ENCODE data around the gene ACYP2.

ACYP2 gene

DNA sequence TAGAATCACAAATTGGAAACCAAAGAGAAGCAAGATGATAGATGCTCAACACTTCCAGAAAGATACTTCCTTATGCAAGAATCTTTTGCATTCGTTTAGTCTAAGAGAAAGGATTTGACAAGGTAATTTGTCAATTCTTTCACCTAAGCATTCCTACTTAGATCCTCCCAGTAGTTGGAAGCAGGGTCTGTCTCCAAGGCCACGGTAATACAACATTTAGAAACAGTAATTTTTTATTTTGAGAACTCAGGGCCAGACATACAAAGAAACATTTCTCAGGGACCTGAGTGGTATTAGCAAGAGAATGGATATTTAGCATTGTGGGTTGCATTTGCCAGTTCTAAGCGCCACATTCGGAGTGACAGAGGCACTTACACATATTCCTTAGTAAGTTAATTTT lies 68.6 kb downstream of the ACYP2 start:
- in situ Hi-C loops (cut with HindIII; ENCODE audit: low pct_ligation_motif_present, low sequenced_read_pairs), result no loop called here
- no peak overlapping the region for H3K4me3 ChIP-seq (ENCODE audit: low read depth, low read length)

DNA sequence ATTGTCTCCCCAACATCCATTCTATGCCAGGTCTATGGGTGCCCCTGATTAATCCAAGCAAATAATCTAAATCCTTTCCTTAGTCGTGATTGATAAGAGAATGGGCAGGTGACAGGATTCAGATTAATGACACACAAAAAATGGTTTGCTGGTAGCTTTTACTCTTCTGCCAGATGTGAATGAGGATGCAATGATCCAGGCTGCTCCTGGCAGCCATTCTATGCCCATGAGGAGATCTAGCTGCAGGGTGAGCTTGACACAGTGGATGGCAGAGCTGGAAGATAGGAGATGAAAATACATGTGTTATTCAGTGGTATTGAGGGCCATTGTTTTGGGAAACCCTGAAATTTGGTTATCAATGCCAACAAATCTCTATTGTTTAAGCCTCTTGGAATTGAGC lies 69.7 kb downstream of the ACYP2 start:
- no peak overlapping the region for H3K4me3 ChIP-seq (ENCODE audit: low read depth, low read length)
- DNase-seq, result no peak
- no peak overlapping the region for H3K27ac ChIP-seq
- in situ Hi-C loops (cut with HindIII; ENCODE audit: low pct_ligation_motif_present, low sequenced_read_pairs), result no loop called here
- TF ChIP-seq, protein P1, sequence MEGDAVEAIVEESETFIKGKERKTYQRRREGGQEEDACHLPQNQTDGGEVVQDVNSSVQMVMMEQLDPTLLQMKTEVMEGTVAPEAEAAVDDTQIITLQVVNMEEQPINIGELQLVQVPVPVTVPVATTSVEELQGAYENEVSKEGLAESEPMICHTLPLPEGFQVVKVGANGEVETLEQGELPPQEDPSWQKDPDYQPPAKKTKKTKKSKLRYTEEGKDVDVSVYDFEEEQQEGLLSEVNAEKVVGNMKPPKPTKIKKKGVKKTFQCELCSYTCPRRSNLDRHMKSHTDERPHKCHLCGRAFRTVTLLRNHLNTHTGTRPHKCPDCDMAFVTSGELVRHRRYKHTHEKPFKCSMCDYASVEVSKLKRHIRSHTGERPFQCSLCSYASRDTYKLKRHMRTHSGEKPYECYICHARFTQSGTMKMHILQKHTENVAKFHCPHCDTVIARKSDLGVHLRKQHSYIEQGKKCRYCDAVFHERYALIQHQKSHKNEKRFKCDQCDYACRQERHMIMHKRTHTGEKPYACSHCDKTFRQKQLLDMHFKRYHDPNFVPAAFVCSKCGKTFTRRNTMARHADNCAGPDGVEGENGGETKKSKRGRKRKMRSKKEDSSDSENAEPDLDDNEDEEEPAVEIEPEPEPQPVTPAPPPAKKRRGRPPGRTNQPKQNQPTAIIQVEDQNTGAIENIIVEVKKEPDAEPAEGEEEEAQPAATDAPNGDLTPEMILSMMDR (IDR thresholded peaks at IDR 0.05; ENCODE audit: low read depth, low read length, missing control alignments), result no peak
- no peaks in the 10 kb centered on the region for H3K27me3 ChIP-seq (replicated peaks)
- no peaks in the 10 kb centered on the region for H3K36me3 ChIP-seq (replicated peaks)

More for the DNA sequence above, 68.6 kb downstream of the ACYP2 start:
- H3K27me3 ChIP-seq (replicated peaks), result no peaks in the 10 kb centered on the region
- TF ChIP-seq, protein P1 (IDR thresholded peaks at IDR 0.05; ENCODE audit: low read depth, low read length, missing control alignments), result no peak
- H3K27ac ChIP-seq, result no peak overlapping the region
- H3K36me3 ChIP-seq (replicated peaks), result no peaks in the 10 kb centered on the region
- no peak for DNase-seq

DNA sequence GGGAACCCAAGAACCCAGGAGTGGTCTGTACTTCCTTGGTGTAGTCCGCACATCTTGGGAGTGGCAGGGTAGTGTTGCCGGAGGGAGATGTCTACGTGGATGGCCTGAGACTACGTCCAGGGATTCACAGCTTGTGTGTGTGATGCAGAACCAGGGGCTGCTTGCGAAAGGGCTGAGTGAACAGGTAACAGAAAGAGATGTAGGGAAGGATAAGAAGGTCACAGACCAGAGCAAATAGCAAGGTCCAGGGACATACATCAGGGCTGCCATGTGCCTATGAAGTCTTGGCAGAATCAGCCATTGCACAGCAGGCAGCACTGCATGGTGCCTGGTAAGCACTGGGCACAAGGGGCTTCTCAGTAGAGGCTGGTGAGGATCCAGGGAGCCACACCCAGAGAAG lies 71.9 kb downstream of the ACYP2 start:
- in situ Hi-C loops (cut with HindIII; ENCODE audit: low pct_ligation_motif_present, low sequenced_read_pairs), result no loop called here
- H3K27me3 ChIP-seq (replicated peaks), result no peaks in the 10 kb centered on the region
- DNase-seq, result no peak
- no peak overlapping the region for H3K27ac ChIP-seq
- H3K36me3 ChIP-seq (replicated peaks), result no peaks in the 10 kb centered on the region
- TF ChIP-seq, protein P1 (IDR thresholded peaks at IDR 0.05; ENCODE audit: low read depth, low read length, missing control alignments), result no peak
- no peak overlapping the region for H3K4me3 ChIP-seq (ENCODE audit: low read depth, low read length)

DNA sequence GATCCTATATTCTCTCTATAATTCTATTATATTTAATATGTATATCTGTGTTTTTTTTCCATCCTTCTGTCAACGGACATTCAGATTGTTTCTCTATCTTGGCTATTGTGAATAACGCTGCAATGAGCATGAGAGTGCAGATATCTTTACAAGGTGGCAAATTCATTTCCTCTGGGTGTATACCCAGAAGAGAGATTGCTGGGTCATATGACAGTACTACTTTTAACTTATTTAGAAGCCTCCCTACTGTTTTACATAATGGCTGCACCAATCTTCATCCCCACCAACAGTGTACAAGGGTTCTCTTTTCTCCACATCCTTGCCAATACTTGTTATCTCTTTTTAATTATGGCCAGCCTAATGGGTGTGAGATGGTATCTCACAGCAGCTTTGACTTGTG lies 74.1 kb downstream of the ACYP2 start:
- no peaks in the 10 kb centered on the region for H3K27me3 ChIP-seq (replicated peaks)
- no peak overlapping the region for H3K4me3 ChIP-seq (ENCODE audit: low read depth, low read length)
- no peak for DNase-seq
- TF ChIP-seq, protein P1 (IDR thresholded peaks at IDR 0.05; ENCODE audit: low read depth, low read length, missing control alignments), result no peak
- in situ Hi-C loops (cut with HindIII; ENCODE audit: low pct_ligation_motif_present, low sequenced_read_pairs), result no loop called here
- H3K27ac ChIP-seq, result no peak overlapping the region
- H3K36me3 ChIP-seq (replicated peaks), result no peaks in the 10 kb centered on the region

DNA sequence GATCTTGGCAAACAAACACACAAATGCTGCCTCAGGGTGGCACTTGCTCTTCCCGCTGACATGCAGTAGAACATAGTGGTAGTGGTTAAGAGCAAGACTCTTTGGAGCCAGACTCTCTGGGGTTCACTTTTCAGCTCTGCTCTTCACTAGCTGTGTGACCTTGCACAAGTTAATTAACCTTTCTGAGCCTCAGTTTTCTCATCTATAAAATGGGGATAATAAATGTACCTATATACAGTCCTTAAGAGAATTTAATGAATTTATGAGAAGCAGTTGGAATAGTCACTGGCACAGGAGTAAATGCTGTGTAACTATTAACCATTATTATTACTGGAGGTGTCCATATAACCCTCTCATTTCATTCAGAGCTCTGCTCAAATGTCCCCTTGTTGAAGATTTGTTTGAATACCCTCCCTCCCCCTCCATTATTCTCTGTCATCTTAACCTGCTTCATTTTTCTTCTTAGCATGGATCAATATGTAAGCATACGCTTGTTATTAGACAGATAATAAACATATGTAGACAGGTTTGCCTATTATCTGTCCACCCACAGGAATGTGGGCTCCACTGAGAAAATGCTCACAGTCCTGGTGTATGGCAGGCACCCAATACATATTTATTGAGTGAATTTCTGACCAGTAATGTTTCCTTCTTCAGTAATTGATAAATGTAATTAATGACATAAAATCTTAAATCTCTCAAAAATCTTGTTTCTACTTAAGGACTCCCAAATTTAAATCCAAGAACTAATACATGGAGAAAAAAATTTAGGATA lies 76.1 kb downstream of the ACYP2 start:
- Histone ChIP-seq H3K36me3 (replicated peaks) (no peaks in the 10 kb centered on the region), H3K27me3 (replicated peaks) (no peaks in the 10 kb centered on the region), H3K4me3 (ENCODE audit: low read depth, low read length) (no peak overlapping the region), H3K27ac (no peak overlapping the region)
- in situ Hi-C loops (cut with HindIII; ENCODE audit: low pct_ligation_motif_present, low sequenced_read_pairs), result no loop called here
- no peak for DNase-seq
- TF ChIP-seq, protein P1 (IDR thresholded peaks at IDR 0.05; ENCODE audit: low read depth, low read length, missing control alignments), result no peak

Data from brain microvascular endothelial cell (primary cell).